Natural killer cell (primary cell): ENCODE data around the gene DOLK. TPM values are rescaled to one million over a fixed set of nuclear protein-coding genes. Genes with fewer than 3 reads are reported as not detected.
A peak's percentile ranks its signal among the peaks of the same experiment; 100 is the strongest.

Experiments used
- ATAC-seq, 3 donors: fragments of 150-1000 bp in 2 of 3; fragments of 200-7000 bp in 1 of 3; cut with Tn5 transposase; 1 replicate in 1 of 3; 2 replicates in 2 of 3; pipeline ENCODE4 v1.10.0; 2021; ENCODE audit warnings: mild to moderate bottlenecking in 2 of 3, moderate library complexity in 2 of 3
- DNase-seq, 2 donors: peaks; one replicate each; pipeline versions ENCODE4 v3.0.0 to v3.0.0-alpha.2; 2013 to 2021; ENCODE audit warnings: mixed read lengths in 1 of 2
- H3K27ac ChIP-seq: one replicate; pipeline ENCODE4 v1.5.1; 2013; ENCODE audit warnings: mild to moderate bottlenecking, low read length
- H3K27me3 ChIP-seq: one replicate; pipeline ENCODE4 v1.6.1; 2013; ENCODE audit warnings: low read length; ENCODE audit not compliant: control insufficient read depth, insufficient read depth
- H3K36me3 ChIP-seq: one replicate; pipeline ENCODE4 v1.6.1; 2013; ENCODE audit warnings: low read length; ENCODE audit not compliant: control insufficient read depth, insufficient read depth
- H3K4me1 ChIP-seq: one replicate; pipeline ENCODE4 v1.6.1; 2013; ENCODE audit warnings: low read length; ENCODE audit not compliant: control insufficient read depth, insufficient read depth
- H3K4me3 ChIP-seq: one replicate; pipeline ENCODE4 v1.5.1; 2013; ENCODE audit warnings: low read length
- H3K9me3 ChIP-seq: one replicate; pipeline ENCODE4 v1.6.1; 2013; ENCODE audit warnings: low read length; ENCODE audit not compliant: control insufficient read depth, insufficient read depth
- H3K27ac Mint-ChIP-seq, 2 donors: one replicate each; pipeline ENCODE4 v1.8.0; 2022; ENCODE audit warnings: mild to moderate bottlenecking in 2 of 2, mixed read lengths in 2 of 2, moderate library complexity in 1 of 2
- H3K27me3 Mint-ChIP-seq, 2 donors: one replicate each; pipeline ENCODE4 v1.8.0; 2022; ENCODE audit warnings: low read depth in 2 of 2, mixed read lengths in 2 of 2
- H3K36me3 Mint-ChIP-seq: one replicate; pipeline ENCODE4 v1.8.0; 2022; ENCODE audit warnings: mixed read lengths
- H3K4me1 Mint-ChIP-seq, 2 donors: one replicate each; pipeline ENCODE4 v1.8.0; 2022; ENCODE audit warnings: mixed read lengths in 2 of 2
- H3K4me3 Mint-ChIP-seq: one replicate; pipeline ENCODE4 v1.8.0; 2022; ENCODE audit warnings: mild to moderate bottlenecking, moderate library complexity, mixed read lengths
- H3K9me3 Mint-ChIP-seq, 2 donors: one replicate each; pipeline ENCODE4 v1.8.0; 2022; ENCODE audit warnings: mixed read lengths in 2 of 2
- CTCF ChIP-seq: fragments of 200-600 bp; IDR thresholded peaks from one replicate; pipeline ENCODE4 v1.8.0; 2022; ENCODE audit warnings: antibody characterized with exemption
- WGBS: methylation state at CpG from one replicate; pipeline ENCODE4 v1.1.7; 2013; ENCODE audit warnings: missing lambda C conversion rate; ENCODE audit not compliant: insufficient coverage; 5-methylcytosine and 5-hydroxymethylcytosine counted together
- intact Hi-C: fragments of 100-400 bp; cut with micrococcal nuclease; formaldehyde crosslinking; loops from one replicate; pipeline ENCODE4 v1.14.2; 2022
- total RNA-seq, 4 donors: library from RNA; stranded (reverse); fragments of 120-200 nt in 1 of 4; gene quantifications; one replicate each; pipeline versions ENCODE4 v1.2.3 to v1.2.4, GENCODE V29; 2013 to 2022

The DOLK gene
- total RNA-seq, 3 donors from 2014 or later (not counting 1 experiment from before 2014, with no cell fraction given), result 4.8 to 8.9 (median 6.7) TPM

GRCh38 chr9:128918921-128919320, 28.5 kb downstream of the DOLK start:
- Histone ChIP-seq H3K4me3 (no peak overlapping the region), H3K27ac (no peak overlapping the region), H3K27me3 (no peaks in the 10 kb centered on the region), H3K9me3 (no peaks in the 10 kb centered on the region), H3K4me1 (peaks cover 28% of the 10 kb centered on the region), H3K36me3 (peaks cover 37% of the 10 kb centered on the region)
- Mint-ChIP-seq H3K4me3 (no peak overlapping the region), H3K27ac (peak overlapping the region; percentile 77 to 83), H3K36me3 (no peaks in the 10 kb centered on the region), H3K4me1 (peaks cover 6 to 40% of the 10 kb centered on the region in 2 donors), H3K9me3 (no peaks in the 10 kb centered on the region), H3K27me3 (no peaks in the 10 kb centered on the region)
- 72% methylated on average over 2 of the region's 2 CpGs for WGBS
- intact Hi-C loops, result no loop called here
- no peak for TF ChIP-seq CTCF
- no peak for ATAC-seq
- DNase-seq, result no peak

- Mint-ChIP-seq H3K36me3 (no peaks in the 10 kb centered on the region), H3K27ac (peak overlapping the region; percentile 48 to 58), H3K4me1 (peaks cover 16 to 49% of the 10 kb centered on the region in 2 donors), H3K9me3 (no peaks in the 10 kb centered on the region), H3K4me3 (no peak overlapping the region), H3K27me3 (no peaks in the 10 kb centered on the region)
- Histone ChIP-seq H3K4me3 (no peak overlapping the region), H3K4me1 (peaks cover 26% of the 10 kb centered on the region), H3K27me3 (no peaks in the 10 kb centered on the region), H3K27ac (no peak overlapping the region), H3K36me3 (peaks cover 40% of the 10 kb centered on the region), H3K9me3 (no peaks in the 10 kb centered on the region)
- intact Hi-C loops, result no loop called here
- no peak for TF ChIP-seq CTCF
- DNase-seq (no peak), ATAC-seq (no peak)
- 95% methylated on average over 26 of the region's 26 CpGs for WGBS
These were observed 30.1 kb downstream of the DOLK start for GRCh38 chr9:128917151-128917849.

DNA sequence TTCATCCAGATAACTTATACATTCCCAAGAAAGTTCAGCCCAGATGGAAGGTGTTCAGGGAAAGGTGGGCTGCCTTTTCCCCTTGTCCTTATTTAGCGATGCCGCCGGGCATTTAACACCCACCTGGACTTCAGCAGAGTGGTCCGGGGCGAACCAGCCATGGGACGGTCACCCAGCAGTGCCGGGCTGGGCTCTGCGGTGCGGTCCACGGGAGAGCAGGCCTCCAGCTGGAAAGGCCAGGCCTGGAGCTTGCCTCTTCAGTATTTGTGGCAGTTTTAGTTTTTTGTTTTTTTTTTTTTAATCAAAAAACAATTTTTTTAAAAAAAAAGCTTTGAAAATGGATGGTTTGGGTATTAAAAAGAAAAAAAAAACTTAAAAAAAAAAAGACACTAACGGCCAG, 30.7 kb downstream of the DOLK start:
- Mint-ChIP-seq H3K36me3 (no peaks in the 10 kb centered on the region), H3K27me3 (no peaks in the 10 kb centered on the region), H3K4me1 (peaks cover 18 to 49% of the 10 kb centered on the region in 2 donors), H3K27ac (peak overlapping the region; percentile 48 to 58), H3K9me3 (no peaks in the 10 kb centered on the region), H3K4me3 (no peak overlapping the region)
- whole genome bisulfite sequencing, result 93% methylated on average over 11 of the region's 11 CpGs
- no peak for TF ChIP-seq CTCF
- Histone ChIP-seq H3K27me3 (no peaks in the 10 kb centered on the region), H3K36me3 (peaks cover 46% of the 10 kb centered on the region), H3K9me3 (no peaks in the 10 kb centered on the region), H3K4me3 (no peak overlapping the region), H3K27ac (no peak overlapping the region), H3K4me1 (peaks cover 26% of the 10 kb centered on the region)
- ATAC-seq, result no peak
- intact Hi-C loops, result no loop called here
- no peak for DNase-seq

DNA sequence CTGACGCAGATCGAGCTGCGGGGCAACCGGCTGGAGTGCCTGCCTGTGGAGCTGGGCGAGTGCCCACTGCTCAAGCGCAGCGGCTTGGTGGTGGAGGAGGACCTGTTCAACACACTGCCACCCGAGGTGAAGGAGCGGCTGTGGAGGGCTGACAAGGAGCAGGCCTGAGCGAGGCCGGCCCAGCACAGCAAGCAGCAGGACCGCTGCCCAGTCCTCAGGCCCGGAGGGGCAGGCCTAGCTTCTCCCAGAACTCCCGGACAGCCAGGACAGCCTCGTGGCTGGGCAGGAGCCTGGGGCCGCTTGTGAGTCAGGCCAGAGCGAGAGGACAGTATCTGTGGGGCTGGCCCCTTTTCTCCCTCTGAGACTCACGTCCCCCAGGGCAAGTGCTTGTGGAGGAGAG, 31.2 kb downstream of the DOLK start:
- Histone ChIP-seq H3K4me3 (no peak overlapping the region), H3K4me1 (peaks cover 28% of the 10 kb centered on the region), H3K36me3 (peaks cover 51% of the 10 kb centered on the region), H3K27ac (no peak overlapping the region), H3K27me3 (no peaks in the 10 kb centered on the region), H3K9me3 (no peaks in the 10 kb centered on the region)
- peaks cover 15 to 49% of the 10 kb centered on the region in 2 donors for H3K4me1 Mint-ChIP-seq
- H3K36me3 Mint-ChIP-seq, result no peaks in the 10 kb centered on the region
- DNase-seq (no peak), ATAC-seq (no peak)
- no peak overlapping the region for H3K4me3 Mint-ChIP-seq
- H3K27ac Mint-ChIP-seq, result peak overlapping the region in 1 of 2 donors; percentile 58
- intact Hi-C loops, result no loop called here
- TF ChIP-seq CTCF, result no peak
- H3K9me3 Mint-ChIP-seq, result no peaks in the 10 kb centered on the region
- WGBS, result 97% methylated on average over 18 of the region's 18 CpGs
- H3K27me3 Mint-ChIP-seq, result no peaks in the 10 kb centered on the region
